GM18951 (cell line): ENCODE results near the gene PIEZO1.

ENCODE experiments used
- POLR2A ChIP-seq: IDR thresholded peaks from 4 replicates; pipeline ENCODE4 v1.6.1; 2011; ENCODE audit warnings: mild to moderate bottlenecking; ENCODE audit not compliant: insufficient read length, insufficient read depth; ENCODE audit errors: extremely low read depth
- in situ Hi-C: fragments of 300-500 bp; cut with MboI; formaldehyde crosslinking; loops from one replicate; pipeline ENCODE4 v1.12.0; 2022; ENCODE audit warnings: low sequenced_read_pairs, mixed read lengths, inconsistent platforms; ENCODE audit not compliant: unreplicated experiment

Gene PIEZO1

GRCh38 chr16:88771294-88771772 lies 13.7 kb downstream of the PIEZO1 start:
- in situ Hi-C loops = no loop called here

GRCh38 chr16:88770461-88771293 lies 14.3 kb downstream of the PIEZO1 start:
- in situ Hi-C loops = no loop called here
- no peak for TF ChIP-seq POLR2A

More at GRCh38 chr16:88771294-88771772, 13.7 kb downstream of the PIEZO1 start:
- no peak for TF ChIP-seq POLR2A

GRCh38 chr16:88769617-88770460 lies 15.2 kb downstream of the PIEZO1 start:
- in situ Hi-C loops = no loop called here
- TF ChIP-seq POLR2A = no peak

GRCh38 chr16:88768071-88768783 lies 16.8 kb downstream of the PIEZO1 start:
- no peak for TF ChIP-seq POLR2A
- in situ Hi-C loops = no loop called here

- in situ Hi-C loops = no loop called here
These were observed 17.4 kb downstream of the PIEZO1 start for GRCh38 chr16:88767546-88768070.

GRCh38 chr16:88766975-88767374 lies 18.0 kb downstream of the PIEZO1 start:
- in situ Hi-C loops = no loop called here
- TF ChIP-seq POLR2A = no peak

More at GRCh38 chr16:88767546-88768070, 17.4 kb downstream of the PIEZO1 start:
- no peak for TF ChIP-seq POLR2A

GRCh38 chr16:88764913-88765349 lies 20.1 kb downstream of the PIEZO1 start:
- TF ChIP-seq POLR2A = no peak

GRCh38 chr16:88764080-88764479 lies 20.9 kb downstream of the PIEZO1 start:
- in situ Hi-C loops = no loop called here
- no peak for TF ChIP-seq POLR2A

More at GRCh38 chr16:88764913-88765349, 20.1 kb downstream of the PIEZO1 start:
- in situ Hi-C loops = no loop called here

GRCh38 chr16:88763502-88764053 lies 21.4 kb downstream of the PIEZO1 start:
- in situ Hi-C loops = no loop called here
- no peak for TF ChIP-seq POLR2A

GRCh38 chr16:88762941-88763340 lies 22.1 kb downstream of the PIEZO1 start:
- no peak for TF ChIP-seq POLR2A
- in situ Hi-C loops = no loop called here

- in situ Hi-C loops = no loop called here
- TF ChIP-seq POLR2A = no peak
These were observed 22.7 kb downstream of the PIEZO1 start for GRCh38 chr16:88762258-88762870.

- in situ Hi-C loops = no loop called here
- no peak for TF ChIP-seq POLR2A
These were observed 23.2 kb downstream of the PIEZO1 start for GRCh38 chr16:88761830-88762229.
